ENCODE data around the gene VTCN1.
"Not testable (repeated sequence)": the region's sequence is repeated elsewhere in the genome, so short reads cannot be mapped to it uniquely, and the experiment has no call there.

The VTCN1 gene

DNA sequence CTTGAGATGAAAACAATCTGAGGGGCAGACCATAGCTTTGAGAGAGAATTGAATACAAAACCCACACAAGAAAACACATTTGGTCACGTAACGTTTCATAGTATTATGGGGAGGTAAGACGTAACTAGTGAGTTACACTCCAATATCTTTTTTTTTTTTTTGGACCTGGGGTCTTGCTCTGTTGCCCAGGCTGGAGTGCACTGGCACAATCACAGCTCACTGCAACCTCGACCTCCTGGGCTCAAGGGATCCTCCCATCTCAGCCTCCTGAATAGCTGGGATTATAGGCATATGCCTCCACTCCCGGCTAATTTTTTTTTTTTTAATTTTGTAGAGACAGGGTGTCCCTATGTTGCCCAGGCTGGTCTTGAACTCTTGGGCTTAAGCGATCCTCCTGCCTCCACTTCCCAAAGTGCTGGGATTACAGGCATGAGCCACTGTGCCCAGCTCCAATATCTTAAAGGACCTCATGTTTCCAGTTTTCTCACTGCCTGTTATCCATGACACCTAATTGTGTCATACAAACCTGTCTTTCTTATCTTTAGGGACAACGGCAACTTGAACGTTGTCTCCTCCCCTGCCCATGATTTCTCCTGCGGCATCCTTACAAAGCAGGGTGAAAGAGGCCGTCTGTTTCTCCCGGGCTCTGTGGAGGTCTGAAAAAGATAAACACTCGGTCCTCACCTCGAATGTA, 94.5 kb downstream of the VTCN1 start:
- H3K27ac Mint-ChIP-seq, result no peak overlapping the region
- H3K36me3 Mint-ChIP-seq (ENCODE audit: low read depth), result no peaks in the 10 kb centered on the region
- H3K4me1 Mint-ChIP-seq (ENCODE audit: low read depth), result no peaks in the 10 kb centered on the region
- peaks cover 7% of the 10 kb centered on the region for H3K27me3 Mint-ChIP-seq (ENCODE audit: low read depth)
- no peak overlapping the region for H3K4me3 Mint-ChIP-seq
- H3K9me3 Mint-ChIP-seq, result no peaks in the 10 kb centered on the region

DNA sequence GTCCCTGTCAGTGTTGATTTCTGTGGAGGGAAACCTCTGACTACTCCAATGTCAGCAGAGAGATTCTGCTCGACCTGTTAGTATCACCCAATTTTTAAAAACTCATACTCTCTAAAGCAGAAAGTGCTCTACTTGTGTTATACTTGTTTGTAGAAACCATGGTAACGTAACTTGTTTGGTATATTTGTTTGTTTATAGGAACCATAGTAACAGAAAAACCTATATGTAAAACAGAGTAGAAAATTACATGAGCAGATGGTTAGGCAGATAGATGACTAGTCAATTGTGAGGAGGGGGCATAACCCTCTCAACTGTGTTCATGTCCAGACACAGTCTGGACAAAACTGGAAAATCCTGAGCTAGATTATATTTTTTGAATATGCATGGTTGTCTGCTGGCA, 95.8 kb downstream of the VTCN1 start:
- Mint-ChIP-seq H3K36me3 (ENCODE audit: low read depth) (no peaks in the 10 kb centered on the region), H3K4me3 (no peak overlapping the region), H3K27me3 (ENCODE audit: low read depth) (no peaks in the 10 kb centered on the region), H3K4me1 (ENCODE audit: low read depth) (peaks cover 2% of the 10 kb centered on the region), H3K9me3 (no peaks in the 10 kb centered on the region), H3K27ac (no peak overlapping the region)

DNA sequence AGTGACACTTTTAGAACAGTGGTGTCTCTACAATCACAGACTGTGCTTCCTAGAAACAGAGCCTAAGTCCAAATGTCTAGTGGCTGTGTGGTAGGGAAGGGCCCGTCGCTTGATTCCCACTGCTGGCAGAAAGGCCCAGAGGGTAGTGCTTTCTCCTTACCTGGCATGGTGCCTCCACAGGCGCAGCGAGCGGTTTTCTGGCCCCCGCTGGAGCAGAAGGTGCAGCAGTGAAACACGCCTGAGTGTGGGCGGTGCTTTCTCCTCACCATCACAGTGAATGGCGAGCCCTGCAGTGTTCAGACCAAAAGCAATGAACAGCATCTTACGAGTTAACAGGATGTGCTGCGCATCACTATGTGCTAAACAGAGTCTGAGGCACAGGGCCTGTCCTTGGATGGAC, 97.5 kb downstream of the VTCN1 start:
- H3K27ac Mint-ChIP-seq, result no peak overlapping the region
- peaks cover 2% of the 10 kb centered on the region for H3K4me1 Mint-ChIP-seq (ENCODE audit: low read depth)
- no peaks in the 10 kb centered on the region for H3K9me3 Mint-ChIP-seq
- H3K27me3 Mint-ChIP-seq (ENCODE audit: low read depth), result no peaks in the 10 kb centered on the region
- H3K36me3 Mint-ChIP-seq (ENCODE audit: low read depth), result no peaks in the 10 kb centered on the region
- no peak overlapping the region for H3K4me3 Mint-ChIP-seq

DNA sequence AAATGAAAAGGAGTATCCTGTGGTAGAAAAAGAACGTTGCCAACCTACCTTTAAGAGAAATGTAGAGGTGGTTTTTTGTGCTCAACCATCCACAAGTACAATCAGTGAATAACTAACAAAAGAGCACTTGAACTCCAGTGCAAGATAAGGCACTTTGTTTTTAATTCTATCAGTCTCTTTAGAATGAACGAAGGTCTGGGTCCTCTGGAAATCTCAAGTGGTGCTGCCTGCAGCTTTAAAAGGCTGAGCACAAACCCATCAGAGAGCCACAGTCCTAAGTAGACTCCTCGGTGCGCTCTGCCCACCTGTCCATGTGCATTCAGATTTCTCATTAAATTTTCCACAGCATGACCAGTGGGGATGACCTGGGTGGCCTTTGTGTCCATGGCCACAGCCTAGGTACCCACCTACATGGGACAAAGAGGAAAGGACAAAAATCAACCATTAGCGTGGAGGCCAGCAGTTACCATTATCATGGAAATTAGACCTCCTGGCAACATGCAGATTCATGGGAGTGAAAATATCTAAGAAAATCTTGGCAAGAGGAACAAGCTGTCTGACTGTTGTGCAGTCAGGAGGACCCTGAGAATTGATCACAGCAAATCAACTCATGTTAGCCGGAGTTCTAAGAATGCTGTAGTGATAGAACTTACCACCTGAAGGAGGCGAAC, 98.5 kb downstream of the VTCN1 start:
- Mint-ChIP-seq H3K9me3 (no peaks in the 10 kb centered on the region), H3K36me3 (ENCODE audit: low read depth) (peaks cover 3% of the 10 kb centered on the region), H3K27me3 (ENCODE audit: low read depth) (no peaks in the 10 kb centered on the region), H3K27ac (no peak overlapping the region), H3K4me3 (no peak overlapping the region), H3K4me1 (ENCODE audit: low read depth) (peaks cover 2% of the 10 kb centered on the region)

DNA sequence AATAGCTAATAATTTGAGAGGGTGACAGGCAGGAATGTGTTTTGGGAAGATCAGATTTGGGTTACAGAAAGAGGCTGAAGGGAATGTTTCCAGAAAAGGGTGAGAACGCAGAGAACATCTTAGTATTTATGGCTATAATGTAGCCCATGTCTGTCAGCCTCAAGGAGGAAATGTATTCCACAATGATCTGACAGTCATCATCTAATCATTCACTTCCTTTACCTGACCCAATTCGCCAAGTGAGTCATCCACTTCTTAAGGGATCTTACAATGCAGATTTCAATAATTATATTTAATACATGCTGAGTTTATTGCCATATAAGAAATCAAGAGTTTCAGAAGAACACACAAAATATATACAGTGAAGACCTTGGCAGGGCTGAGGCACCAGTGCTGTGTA, 100.0 kb downstream of the VTCN1 start:
- H3K9me3 Mint-ChIP-seq, result no peaks in the 10 kb centered on the region
- peaks cover 10% of the 10 kb centered on the region for H3K36me3 Mint-ChIP-seq (ENCODE audit: low read depth)
- H3K27ac Mint-ChIP-seq, result no peak overlapping the region
- peaks cover 2% of the 10 kb centered on the region for H3K4me1 Mint-ChIP-seq (ENCODE audit: low read depth)
- H3K27me3 Mint-ChIP-seq (ENCODE audit: low read depth), result no peaks in the 10 kb centered on the region
- no peak overlapping the region for H3K4me3 Mint-ChIP-seq

DNA sequence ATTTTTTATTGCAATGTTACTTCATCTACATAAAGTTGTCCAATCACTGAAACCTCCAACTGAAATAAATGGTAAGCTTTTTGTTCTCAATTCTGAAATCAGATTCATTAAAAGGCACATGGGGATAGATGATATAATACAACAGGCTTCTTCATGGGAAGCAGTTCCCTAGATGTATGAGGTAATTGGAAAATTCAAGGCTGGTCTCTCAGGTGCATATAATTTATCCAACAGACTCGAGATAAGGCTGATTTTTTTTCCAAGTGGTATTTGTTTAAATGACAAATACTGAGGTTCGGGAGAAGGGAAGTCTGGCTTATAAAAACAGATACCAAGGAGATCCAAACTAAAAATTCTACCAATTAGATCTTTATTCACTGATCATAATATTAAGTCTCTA, 103.4 kb downstream of the VTCN1 start:
- H3K4me3 Mint-ChIP-seq, result no peak overlapping the region
- H3K27ac Mint-ChIP-seq, result no peak overlapping the region
- H3K9me3 Mint-ChIP-seq, result no peaks in the 10 kb centered on the region
- H3K27me3 Mint-ChIP-seq (ENCODE audit: low read depth), result no peaks in the 10 kb centered on the region
- peaks cover 2% of the 10 kb centered on the region for H3K4me1 Mint-ChIP-seq (ENCODE audit: low read depth)
- H3K36me3 Mint-ChIP-seq (ENCODE audit: low read depth), result peaks cover 18% of the 10 kb centered on the region

DNA sequence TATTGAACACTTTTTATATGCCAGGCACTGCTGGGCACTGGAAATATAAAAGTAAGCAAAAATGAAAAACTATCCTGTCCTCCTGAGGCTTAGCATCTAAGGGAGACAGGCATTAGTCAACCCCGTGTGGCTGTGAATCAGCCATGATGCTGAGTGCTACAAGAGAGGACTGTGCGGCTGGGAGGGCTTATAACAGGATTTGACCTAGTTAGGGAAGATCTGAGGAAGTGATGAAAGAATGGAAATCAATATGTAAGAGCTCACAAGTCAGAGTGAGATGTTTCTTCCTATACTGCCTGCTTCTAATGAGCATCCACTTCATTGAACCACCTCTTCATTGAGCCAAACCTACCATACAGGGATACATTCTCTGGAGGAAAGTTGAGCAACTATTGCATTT, 104.2 kb downstream of the VTCN1 start:
- Mint-ChIP-seq H3K9me3 (no peaks in the 10 kb centered on the region), H3K36me3 (ENCODE audit: low read depth) (peaks cover 22% of the 10 kb centered on the region), H3K4me3 (no peak overlapping the region), H3K4me1 (ENCODE audit: low read depth) (peaks cover 3% of the 10 kb centered on the region), H3K27ac (no peak overlapping the region), H3K27me3 (ENCODE audit: low read depth) (no peaks in the 10 kb centered on the region)

DNA sequence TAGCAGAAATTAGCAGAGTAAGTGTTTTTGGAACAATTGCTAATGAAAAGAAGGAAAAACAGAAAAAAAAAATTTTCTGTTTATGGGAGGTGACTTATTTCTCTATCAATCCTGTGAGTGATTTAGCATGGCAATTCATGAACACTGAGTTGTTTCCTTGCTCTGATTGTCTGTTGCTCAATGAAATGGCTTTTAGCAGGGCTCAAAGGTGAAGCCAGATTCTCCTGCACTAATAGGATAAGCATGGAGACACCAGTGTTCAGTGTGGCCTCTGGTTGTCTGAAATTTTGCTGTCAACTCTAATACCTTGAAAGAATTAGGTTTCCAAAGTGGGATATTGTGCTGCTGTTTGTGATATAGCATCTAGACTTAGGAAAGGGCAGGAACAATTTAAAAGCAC, 105.0 kb downstream of the VTCN1 start:
- no peak overlapping the region for H3K27ac Mint-ChIP-seq
- H3K36me3 Mint-ChIP-seq (ENCODE audit: low read depth), result peaks cover 28% of the 10 kb centered on the region
- H3K9me3 Mint-ChIP-seq, result no peaks in the 10 kb centered on the region
- no peak overlapping the region for H3K4me3 Mint-ChIP-seq
- peaks cover 3% of the 10 kb centered on the region for H3K4me1 Mint-ChIP-seq (ENCODE audit: low read depth)
- no peaks in the 10 kb centered on the region for H3K27me3 Mint-ChIP-seq (ENCODE audit: low read depth)

DNA sequence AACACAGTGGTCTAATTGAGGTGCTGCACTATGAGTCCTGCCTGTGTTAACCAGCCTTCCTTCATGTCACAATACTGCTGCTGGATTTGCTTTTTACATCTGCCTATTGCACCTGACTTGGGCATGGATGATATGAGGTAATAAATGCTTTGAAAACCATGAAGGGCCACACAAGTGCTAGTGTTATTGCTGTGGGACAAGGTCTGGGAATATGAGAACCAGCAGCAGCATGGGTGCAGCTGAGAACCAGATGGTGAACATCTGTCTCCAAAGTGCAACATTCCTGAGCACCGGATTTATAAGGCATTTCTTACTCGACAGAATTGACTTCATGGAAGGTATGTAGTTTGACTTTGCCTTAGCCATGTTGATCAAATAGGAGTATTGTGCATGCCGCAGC, 105.7 kb downstream of the VTCN1 start:
- Mint-ChIP-seq H3K4me3 (no peak overlapping the region), H3K36me3 (ENCODE audit: low read depth) (peaks cover 36% of the 10 kb centered on the region), H3K4me1 (ENCODE audit: low read depth) (peaks cover 1% of the 10 kb centered on the region), H3K9me3 (no peaks in the 10 kb centered on the region), H3K27ac (no peak overlapping the region), H3K27me3 (ENCODE audit: low read depth) (no peaks in the 10 kb centered on the region)

DNA sequence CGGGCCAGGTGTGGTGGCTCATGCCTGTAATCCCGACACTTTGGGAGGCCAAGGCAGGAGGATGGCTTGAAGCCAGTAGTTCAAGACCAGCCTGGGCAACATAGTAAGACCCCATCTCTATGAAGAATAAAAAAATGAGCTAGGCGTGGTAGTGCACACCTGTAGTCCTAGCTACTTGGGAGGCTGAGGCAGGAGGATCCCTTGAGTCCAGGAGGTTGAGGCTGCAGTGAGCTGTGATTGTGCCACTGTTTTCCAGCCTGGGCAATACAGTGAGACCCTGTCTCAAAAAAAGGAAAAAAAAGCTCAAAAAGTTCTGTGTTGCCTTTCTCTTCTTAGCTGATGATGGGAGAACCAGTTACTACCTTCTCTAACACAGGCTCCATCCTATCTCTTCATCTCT, 108.9 kb downstream of the VTCN1 start:
- H3K4me3 Mint-ChIP-seq; H3K27me3 Mint-ChIP-seq (ENCODE audit: low read depth); H3K9me3 Mint-ChIP-seq; H3K27ac Mint-ChIP-seq; H3K4me1 Mint-ChIP-seq (ENCODE audit: low read depth): not testable (repeated sequence)
- H3K36me3 Mint-ChIP-seq (ENCODE audit: low read depth), result peaks cover 49% of the 10 kb centered on the region

DNA sequence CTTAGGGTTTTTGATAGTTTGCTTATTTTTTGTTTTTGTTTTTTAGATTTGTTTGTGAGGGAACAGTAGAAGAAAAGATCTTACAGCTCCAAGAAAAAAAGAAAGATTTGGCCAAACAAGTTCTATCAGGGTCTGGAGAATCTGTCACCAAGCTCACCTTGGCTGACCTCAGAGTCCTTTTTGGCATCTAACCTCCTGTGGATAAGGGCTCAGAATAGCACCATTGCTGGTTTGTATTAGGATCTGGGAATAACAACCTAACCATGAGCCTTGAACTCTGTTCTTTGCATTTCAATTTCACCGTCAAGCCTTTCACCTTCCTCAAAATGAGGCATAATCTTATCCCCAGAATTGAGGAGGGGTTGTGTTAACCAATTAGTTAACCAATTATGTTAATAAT, 109.4 kb downstream of the VTCN1 start:
- H3K4me3 Mint-ChIP-seq, result no peak overlapping the region
- no peaks in the 10 kb centered on the region for H3K9me3 Mint-ChIP-seq
- H3K27ac Mint-ChIP-seq, result no peak overlapping the region
- H3K36me3 Mint-ChIP-seq (ENCODE audit: low read depth), result peaks cover 52% of the 10 kb centered on the region
- no peaks in the 10 kb centered on the region for H3K27me3 Mint-ChIP-seq (ENCODE audit: low read depth)
- peaks cover 1% of the 10 kb centered on the region for H3K4me1 Mint-ChIP-seq (ENCODE audit: low read depth)

DNA sequence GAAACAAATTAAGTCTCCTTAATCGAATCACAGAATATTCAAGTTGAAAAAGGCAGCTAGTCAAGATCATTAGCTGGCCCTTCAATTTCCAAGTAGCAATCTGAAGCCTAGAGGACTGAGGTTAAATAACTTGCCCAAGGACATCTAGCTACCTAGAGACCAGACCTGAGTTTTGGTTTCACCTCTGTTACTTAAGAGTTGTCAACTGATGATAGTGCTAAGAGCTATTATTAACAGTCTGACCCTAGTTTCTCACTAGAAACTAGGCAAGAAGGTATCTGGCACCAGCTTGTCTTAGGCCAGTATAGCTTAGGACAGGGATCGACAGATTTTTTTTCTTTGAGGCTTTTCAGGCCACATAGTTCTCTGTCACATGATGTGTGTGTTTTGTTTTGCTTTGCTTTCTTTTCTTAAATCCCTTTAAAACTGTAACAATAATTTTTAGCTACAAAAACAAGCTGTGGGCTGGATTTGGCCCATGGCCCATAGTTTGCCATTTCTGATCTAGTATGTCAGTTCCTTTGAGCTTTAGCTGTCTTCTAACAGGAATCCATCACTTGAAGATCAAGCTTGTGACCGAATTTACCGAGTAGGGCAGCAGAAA, 112.3 kb downstream of the VTCN1 start:
- Mint-ChIP-seq H3K27me3 (ENCODE audit: low read depth) (no peaks in the 10 kb centered on the region), H3K4me3 (no peak overlapping the region), H3K4me1 (ENCODE audit: low read depth) (peaks cover 11% of the 10 kb centered on the region), H3K36me3 (ENCODE audit: low read depth) (peaks cover 59% of the 10 kb centered on the region), H3K9me3 (no peaks in the 10 kb centered on the region), H3K27ac (no peak overlapping the region)

DNA sequence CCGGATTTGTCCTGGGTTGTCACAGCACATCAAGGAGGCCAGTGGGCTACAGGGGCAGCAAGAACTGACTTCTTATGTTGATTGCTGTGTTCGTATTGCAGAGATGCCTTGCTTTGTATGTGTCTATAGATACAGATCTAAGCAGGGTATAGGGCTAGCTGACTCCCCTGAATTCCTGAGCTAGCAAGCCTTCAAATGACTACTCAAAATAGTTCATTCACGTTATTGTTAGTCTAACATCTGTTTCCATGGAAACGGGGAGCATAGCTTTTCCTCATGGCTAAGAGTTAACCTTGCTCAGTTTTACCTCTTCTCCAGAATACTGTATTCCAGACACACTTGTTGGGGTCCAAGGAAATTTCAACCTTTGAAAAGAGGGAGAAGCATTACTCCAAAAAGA, 113.3 kb downstream of the VTCN1 start:
- Mint-ChIP-seq H3K4me3 (no peak overlapping the region), H3K36me3 (ENCODE audit: low read depth) (peaks cover 58% of the 10 kb centered on the region), H3K4me1 (ENCODE audit: low read depth) (peaks cover 16% of the 10 kb centered on the region), H3K27me3 (ENCODE audit: low read depth) (no peaks in the 10 kb centered on the region), H3K27ac (no peak overlapping the region), H3K9me3 (no peaks in the 10 kb centered on the region)

DNA sequence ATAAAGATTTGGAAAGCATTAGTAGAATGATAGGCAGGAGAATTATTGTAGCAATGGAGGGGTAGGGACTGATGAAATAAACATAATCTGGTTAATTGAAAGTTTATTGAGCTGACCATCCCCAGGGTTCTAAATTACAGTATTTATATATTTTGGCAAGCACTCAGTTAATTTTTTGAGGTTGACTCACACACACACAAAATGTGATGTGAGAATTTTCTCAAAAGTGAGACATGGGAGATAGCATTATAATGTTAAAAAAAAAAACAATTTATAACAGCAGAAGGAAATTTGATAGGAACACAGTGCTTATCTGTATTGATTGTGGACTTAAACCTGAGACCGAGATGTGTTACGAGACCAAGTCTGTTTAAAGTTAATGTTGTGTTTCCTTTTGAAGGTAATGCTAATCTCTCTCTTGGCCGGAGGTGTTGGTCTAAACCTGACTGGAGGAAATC, 113.7 kb downstream of the VTCN1 start:
- no peak overlapping the region for H3K27ac Mint-ChIP-seq
- H3K27me3 Mint-ChIP-seq (ENCODE audit: low read depth), result no peaks in the 10 kb centered on the region
- peaks cover 57% of the 10 kb centered on the region for H3K36me3 Mint-ChIP-seq (ENCODE audit: low read depth)
- H3K4me3 Mint-ChIP-seq, result no peak overlapping the region
- H3K4me1 Mint-ChIP-seq (ENCODE audit: low read depth), result peaks cover 15% of the 10 kb centered on the region
- no peaks in the 10 kb centered on the region for H3K9me3 Mint-ChIP-seq
